VCaP (cell line): Measurements from ENCODE around the gene MAPK7.
"Not testable (repeated sequence)": the region's sequence is repeated elsewhere in the genome, so short reads cannot be mapped to it uniquely, and the experiment has no call there.

Experiments used
- H3K27ac ChIP-seq: fragments of 450-650 bp; 2 replicates; pipeline ENCODE4 v1.5.1; 2017
- TF ChIP-seq, protein P1 (sequence below): fragments of 450-650 bp; conservative IDR thresholded peaks from 2 replicates; pipeline ENCODE4 v1.5.1; 2017; ENCODE audit warnings: mild to moderate bottlenecking, moderate library complexity

MAPK7 gene

DNA sequence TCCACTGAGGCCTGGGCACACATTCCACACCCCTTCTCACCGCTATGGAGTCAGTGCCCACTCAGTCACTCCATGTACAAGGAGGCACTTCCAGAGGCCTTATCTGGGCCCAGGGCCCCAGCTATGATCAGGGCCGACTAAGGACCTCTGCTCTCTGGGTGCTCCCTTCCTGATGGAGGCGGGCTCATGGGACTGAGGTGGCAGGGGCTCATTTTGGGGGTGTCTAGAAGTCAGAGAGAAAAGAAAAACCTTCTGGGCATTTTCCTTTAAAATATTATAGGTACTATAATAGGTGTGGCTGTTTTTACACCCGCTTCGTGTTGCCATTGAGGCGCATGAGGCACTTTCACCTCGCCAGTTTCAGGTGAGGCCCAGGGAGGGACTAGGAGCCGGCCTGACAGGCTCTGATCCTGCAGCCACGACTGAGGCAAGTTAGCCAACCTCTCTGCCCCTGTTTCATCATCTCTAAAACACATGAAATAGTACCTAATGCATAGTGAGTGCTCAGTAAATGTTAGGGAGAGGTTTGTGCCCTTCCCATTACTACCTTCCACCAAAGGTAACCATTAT, 30.1 kb upstream of the MAPK7 start:
- no peak overlapping the region for H3K27ac ChIP-seq
- TF ChIP-seq, protein P1, sequence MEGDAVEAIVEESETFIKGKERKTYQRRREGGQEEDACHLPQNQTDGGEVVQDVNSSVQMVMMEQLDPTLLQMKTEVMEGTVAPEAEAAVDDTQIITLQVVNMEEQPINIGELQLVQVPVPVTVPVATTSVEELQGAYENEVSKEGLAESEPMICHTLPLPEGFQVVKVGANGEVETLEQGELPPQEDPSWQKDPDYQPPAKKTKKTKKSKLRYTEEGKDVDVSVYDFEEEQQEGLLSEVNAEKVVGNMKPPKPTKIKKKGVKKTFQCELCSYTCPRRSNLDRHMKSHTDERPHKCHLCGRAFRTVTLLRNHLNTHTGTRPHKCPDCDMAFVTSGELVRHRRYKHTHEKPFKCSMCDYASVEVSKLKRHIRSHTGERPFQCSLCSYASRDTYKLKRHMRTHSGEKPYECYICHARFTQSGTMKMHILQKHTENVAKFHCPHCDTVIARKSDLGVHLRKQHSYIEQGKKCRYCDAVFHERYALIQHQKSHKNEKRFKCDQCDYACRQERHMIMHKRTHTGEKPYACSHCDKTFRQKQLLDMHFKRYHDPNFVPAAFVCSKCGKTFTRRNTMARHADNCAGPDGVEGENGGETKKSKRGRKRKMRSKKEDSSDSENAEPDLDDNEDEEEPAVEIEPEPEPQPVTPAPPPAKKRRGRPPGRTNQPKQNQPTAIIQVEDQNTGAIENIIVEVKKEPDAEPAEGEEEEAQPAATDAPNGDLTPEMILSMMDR = no peak

DNA sequence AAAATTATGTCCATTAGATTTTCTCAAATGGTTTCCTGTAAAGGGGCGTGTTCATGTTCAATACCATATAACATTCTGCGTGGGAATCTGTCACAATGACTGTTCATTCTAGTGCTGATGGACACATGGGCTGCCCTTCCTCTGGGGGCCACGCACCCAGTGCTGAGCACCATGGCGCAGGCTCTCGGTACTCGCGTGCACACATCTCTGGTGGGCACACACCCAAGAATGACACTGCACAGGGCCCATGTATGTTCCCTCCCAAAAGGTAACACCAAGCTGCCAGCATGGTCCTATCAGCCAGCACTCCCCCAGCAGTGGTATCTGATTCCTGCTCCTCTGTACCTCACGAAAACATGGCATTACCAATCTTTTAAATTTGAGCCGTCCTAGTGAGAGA, 29.5 kb upstream of the MAPK7 start:
- H3K27ac ChIP-seq = no peak overlapping the region
- TF ChIP-seq, protein P1 = no peak

DNA sequence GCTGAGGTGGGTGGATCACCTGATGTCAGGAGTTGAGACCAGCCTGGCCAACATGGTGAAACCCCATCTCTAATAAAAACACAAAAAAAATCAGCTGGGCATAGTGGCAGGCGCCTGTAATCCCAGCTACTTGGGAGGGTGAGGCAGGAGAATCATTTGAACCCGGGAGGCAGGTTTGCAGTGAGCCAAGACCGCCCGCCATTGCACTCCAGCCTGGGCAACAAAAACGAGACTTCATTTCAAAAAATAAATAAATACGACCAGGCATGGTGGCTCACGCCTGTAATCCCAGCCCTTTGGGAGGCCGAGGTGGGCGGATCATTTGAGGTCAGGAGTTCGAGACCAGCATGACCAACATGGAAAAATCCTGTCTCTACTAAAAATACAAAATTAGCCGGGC, 24.9 kb upstream of the MAPK7 start:
- H3K27ac ChIP-seq = not testable (repeated sequence)

- H3K27ac ChIP-seq = no peak overlapping the region
- TF ChIP-seq, protein P1 = no peak
Observed at GRCh38 chr17:19354748-19355147, 23.6 kb upstream of the MAPK7 start.

GRCh38 chr17:19357351-19357750, 20.9 kb upstream of the MAPK7 start:
- no peak overlapping the region for H3K27ac ChIP-seq
- TF ChIP-seq, protein P1 = no peak

DNA sequence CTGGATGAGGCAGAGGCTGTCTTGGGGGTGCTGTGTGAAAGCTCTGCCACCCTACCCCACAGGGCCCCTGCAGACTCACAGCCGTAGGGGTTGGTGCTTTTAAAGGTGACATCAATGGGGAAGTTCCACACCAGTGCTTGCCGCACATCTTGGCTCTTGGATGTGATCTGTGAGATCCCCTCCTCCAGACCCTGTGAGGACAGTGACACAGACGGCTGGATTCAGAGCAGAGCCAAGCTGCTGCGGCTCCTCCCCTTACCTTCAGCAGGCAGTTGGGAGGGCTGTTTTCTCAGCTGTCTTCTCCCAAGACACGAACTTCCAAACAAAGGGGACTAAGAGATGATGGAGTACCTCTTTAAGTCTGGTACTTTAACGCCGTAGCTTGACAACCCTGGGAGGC, 20.5 kb upstream of the MAPK7 start:
- H3K27ac ChIP-seq = no peak overlapping the region
- TF ChIP-seq, protein P1 = no peak

- TF ChIP-seq, protein P1 = no peak
- H3K27ac ChIP-seq = no peak overlapping the region
Observed at GRCh38 chr17:19359151-19359550, 19.1 kb upstream of the MAPK7 start.

DNA sequence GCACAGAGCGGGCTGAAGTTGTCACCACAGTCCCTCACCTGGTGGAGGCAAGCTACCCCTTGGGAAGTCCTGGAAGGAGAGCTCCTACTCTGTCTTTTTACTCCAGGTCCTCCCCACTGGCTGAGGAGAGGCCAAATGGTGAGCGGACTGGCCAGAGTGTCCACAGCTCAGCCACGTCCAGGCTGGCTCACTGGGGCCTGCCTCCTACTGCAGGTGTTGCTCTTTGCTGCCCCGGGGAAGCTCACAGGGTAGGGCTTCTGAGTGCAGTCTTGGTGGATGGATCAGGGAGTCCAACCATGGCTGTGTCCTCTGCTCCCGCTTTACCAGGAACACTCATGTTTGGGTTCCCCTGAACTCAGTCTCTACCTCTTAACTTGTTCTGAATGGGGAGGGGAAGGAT, 18.4 kb upstream of the MAPK7 start:
- TF ChIP-seq, protein P1 = no peak
- H3K27ac ChIP-seq = no peak overlapping the region
